GM19397 (cell line): ENCODE results near the gene ZNF442.
"Not testable (repeated sequence)": the region's sequence is repeated elsewhere in the genome, so short reads cannot be mapped to it uniquely, and the experiment has no call there.

ENCODE experiments used
- ATAC-seq: cut with Tn5 transposase; IDR thresholded peaks from one replicate; pipeline ENCODE4 v1.9.1; 2021; ENCODE audit warnings: mild to moderate bottlenecking, moderate library complexity; ENCODE audit not compliant: unreplicated experiment

ZNF442 gene

DNA sequence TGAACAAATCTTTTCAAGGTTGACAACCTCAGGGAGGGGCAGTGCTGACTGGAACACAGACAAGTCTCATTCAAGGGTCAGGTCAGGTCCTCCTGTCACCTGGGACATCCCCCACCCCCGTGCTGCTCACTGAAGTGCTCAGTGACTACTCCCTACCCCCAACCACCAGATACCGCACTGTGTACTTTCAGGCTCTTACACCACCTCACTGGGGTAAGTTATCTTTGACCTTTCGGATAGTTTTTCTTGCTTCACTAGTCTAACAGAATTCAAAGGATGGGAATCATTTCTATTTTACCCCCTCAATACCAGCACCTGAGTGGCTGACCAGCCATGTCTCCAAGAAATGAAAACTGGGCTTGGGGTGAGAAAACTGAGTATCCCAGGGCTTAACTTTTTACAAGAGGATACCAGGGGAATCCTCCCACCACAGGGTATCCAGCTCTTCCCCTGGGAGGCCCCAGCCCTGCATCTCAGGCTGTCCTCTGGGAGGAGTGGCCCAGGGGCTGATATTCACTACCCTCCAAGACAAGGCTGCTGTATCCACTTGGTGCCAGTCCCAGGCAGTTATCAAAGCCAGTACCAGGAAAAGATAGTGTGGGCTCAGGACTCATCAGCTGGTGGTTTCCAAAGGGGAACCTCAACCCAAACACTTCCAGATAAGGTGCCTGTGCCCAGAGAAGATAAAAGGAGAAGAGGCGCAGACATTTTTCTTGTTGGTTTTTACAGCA lies 34.1 kb downstream of the ZNF442 start:
- ATAC-seq: no peak

DNA sequence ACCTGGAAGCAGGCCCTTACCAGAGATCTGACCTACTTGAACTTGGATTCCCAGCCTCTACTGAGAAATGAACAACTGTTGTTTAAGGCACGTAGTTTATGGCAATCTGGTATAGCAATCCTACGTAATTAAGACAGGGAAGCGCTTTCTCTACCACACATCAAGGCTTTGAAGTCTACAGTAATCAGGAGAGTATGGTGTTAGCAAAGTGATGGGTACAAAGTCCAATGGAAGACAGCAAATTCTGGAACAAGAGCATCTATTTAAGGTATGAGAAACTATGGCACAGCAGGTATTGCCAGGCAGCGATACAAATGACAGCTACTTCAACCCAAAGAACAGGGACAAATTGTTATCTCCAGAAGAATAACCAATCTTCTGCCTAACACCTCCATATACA lies 35.1 kb downstream of the ZNF442 start:
- no peak for ATAC-seq

DNA sequence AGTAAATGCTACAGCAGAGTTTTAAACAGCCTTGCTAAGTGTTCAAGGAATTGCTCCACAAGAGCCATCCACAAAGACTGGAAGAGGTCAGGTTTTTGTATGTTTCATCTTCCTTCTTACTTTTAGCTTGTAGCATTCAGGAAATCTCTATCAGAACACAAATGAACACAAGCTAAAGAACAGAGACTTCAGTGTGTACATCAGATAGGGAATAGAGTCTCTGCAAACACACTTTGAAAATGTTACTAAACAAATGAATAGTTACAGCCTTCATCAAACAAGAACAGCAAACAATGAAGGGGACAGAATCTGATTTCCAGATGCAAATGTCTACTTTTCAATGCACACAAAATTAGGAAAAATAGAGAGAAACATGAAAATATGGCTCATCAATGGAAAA lies 39.8 kb downstream of the ZNF442 start:
- no peak for ATAC-seq

DNA sequence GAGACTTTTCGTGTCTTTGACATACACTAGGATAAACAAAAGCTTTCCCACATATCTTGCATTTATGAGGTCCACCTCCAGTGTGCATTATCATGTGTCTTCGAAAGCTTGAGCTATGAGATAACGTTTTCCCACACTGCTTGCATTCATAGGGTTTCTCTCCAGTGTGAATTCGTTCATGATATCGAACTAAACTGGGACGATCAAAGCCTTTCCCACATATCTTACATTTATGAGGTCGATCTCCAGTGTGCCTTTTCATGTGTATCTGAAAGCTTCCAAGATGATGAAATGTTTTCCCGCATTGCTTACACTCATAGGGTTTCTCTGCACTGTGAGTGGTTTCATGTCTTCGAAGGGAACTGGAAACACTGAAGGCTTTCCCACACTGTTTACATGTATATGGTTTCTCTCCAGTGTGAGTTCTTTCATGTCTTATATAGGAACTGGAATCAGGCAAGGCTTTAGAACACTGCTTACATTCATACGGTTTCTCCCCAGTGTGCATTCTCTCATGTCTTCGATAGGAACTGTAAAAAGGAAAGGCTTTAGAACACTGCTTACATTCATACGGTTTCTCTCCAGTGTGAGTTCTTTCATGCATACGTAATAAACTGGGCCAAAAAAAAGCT lies 46.6 kb downstream of the ZNF442 start:
- ATAC-seq: no peak

DNA sequence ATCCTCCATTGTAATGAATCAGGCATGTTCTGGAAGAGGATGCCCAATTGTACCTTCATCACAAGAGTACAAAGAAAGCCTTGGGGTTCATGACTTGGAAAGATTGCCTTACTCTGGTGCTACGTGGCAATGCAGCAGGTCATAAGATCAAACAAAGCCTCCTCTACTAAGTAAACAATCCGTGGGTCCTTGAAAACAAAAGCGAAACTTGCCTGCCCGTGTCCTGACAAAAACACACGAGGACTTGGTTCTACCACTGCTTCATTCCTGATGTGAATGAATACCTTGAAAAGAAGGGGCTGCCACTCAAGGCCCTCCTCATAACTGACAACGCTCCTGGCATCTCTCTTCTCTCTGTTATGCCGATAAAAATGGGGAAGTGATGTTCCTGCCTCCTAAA lies 50.9 kb downstream of the ZNF442 start:
- no peak for ATAC-seq

DNA sequence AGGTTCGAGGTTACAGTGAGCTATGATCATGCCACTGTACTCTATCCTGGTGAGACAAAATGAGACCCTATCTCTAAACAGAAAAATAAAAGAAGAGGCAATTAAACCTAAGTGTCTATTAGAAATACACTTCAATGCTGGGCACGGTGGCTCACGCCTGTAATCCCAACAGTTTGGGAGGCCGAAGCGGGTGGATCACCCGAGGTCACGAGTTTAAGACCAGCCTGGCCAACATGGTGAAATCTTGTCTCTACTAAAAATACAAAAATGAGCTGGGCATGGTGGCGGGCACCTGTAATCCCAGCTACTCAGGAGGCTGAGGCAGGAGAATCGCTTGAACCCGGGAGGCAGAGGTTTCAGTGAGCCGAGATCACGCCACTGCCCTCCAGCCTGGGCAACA lies 56.6 kb downstream of the ZNF442 start:
- ATAC-seq: not testable (repeated sequence)
